ENCODE results near the gene FBXW4. TPM values are rescaled to one million over a fixed set of nuclear protein-coding genes. Genes with fewer than 3 reads are reported as not detected.

The FBXW4 gene
- total RNA-seq, 2 experiments from 2014 or later: 43.1 to 60.9 TPM

- Histone ChIP-seq H3K79me2 (ENCODE audit: insufficient read depth, low read depth, low read length) (no peaks in the 10 kb centered on the region), H3K4me1 (ENCODE audit: insufficient read depth, low read length, poor library complexity, severe bottlenecking) (peaks cover 20% of the 10 kb centered on the region), H3K36me3 (ENCODE audit: insufficient read depth, low read length) (peaks cover 49% of the 10 kb centered on the region; the same call in 1 of the 2 replicates), H3K9me3 (ENCODE audit: low read length) (no peaks in the 10 kb centered on the region), H3K9me2 (ENCODE audit: insufficient read depth, low read length) (no peaks in the 10 kb centered on the region), H4K20me1 (ENCODE audit: insufficient read depth, low read length) (no peaks in the 10 kb centered on the region), H3K4me3 (ENCODE audit: low read depth, low read length, poor library complexity, severe bottlenecking) (no peak overlapping the region), H2AFZ (ENCODE audit: low read length) (no peak overlapping the region), H3K27ac (ENCODE audit: low read depth, low read length, poor library complexity, severe bottlenecking) (no peak overlapping the region), H3K4me2 (ENCODE audit: low read length) (no peak overlapping the region)
- ChIA-PET CTCF (ENCODE audit: unreplicated experiment) (no interaction called here), POLR2A (no interaction called here)
- no TSS peak for BruUV-seq (replicated peaks)
- intact Hi-C loops (cut with micrococcal nuclease; ENCODE audit: unreplicated experiment): no loop called here
- no peak for TF ChIP-seq CTCF (conservative IDR thresholded peaks at IDR 0.05; ENCODE audit: low read length)
- no peak for TF ChIP-seq EZH2phosphoT487 (IDR thresholded peaks at IDR 0.05; ENCODE audit: borderline replicate concordance, low read depth, low read length)
- DNase-seq (ENCODE audit: low spot score): peak; percentile 36
Observed at GRCh38 chr10:101611096-101611905, 83.7 kb downstream of the FBXW4 start.

- Histone ChIP-seq H3K4me1 (ENCODE audit: insufficient read depth, low read length, poor library complexity, severe bottlenecking) (peaks cover 6% of the 10 kb centered on the region), H3K4me2 (ENCODE audit: low read length) (no peak overlapping the region), H3K79me2 (ENCODE audit: insufficient read depth, low read depth, low read length) (no peaks in the 10 kb centered on the region), H3K27ac (ENCODE audit: low read depth, low read length, poor library complexity, severe bottlenecking) (no peak overlapping the region), H3K4me3 (ENCODE audit: low read depth, low read length, poor library complexity, severe bottlenecking) (no peak overlapping the region), H3K36me3 (ENCODE audit: insufficient read depth, low read length) (peaks cover 43% of the 10 kb centered on the region; the same call in 1 of the 2 replicates), H2AFZ (ENCODE audit: low read length) (no peak overlapping the region), H3K9me2 (ENCODE audit: insufficient read depth, low read length) (no peaks in the 10 kb centered on the region), H3K9me3 (ENCODE audit: low read length) (no peaks in the 10 kb centered on the region), H4K20me1 (ENCODE audit: insufficient read depth, low read length) (no peaks in the 10 kb centered on the region)
- TF ChIP-seq EZH2phosphoT487 (IDR thresholded peaks at IDR 0.05; ENCODE audit: borderline replicate concordance, low read depth, low read length) (no peak), CTCF (conservative IDR thresholded peaks at IDR 0.05; ENCODE audit: low read length) (no peak)
- ChIA-PET CTCF (ENCODE audit: unreplicated experiment) (no interaction called here), POLR2A (no interaction called here)
- intact Hi-C loops (cut with micrococcal nuclease; ENCODE audit: unreplicated experiment): no loop called here
- no peak for DNase-seq (ENCODE audit: low spot score)
- BruUV-seq (replicated peaks): no TSS peak
Observed at GRCh38 chr10:101609481-101609880, 85.5 kb downstream of the FBXW4 start.

- H3K9me2 ChIP-seq (ENCODE audit: insufficient read depth, low read length): no peaks in the 10 kb centered on the region
- intact Hi-C loops (cut with micrococcal nuclease; ENCODE audit: unreplicated experiment): no loop called here
- H3K4me1 ChIP-seq (ENCODE audit: insufficient read depth, low read length, poor library complexity, severe bottlenecking): peaks cover 6% of the 10 kb centered on the region
- no peaks in the 10 kb centered on the region for H4K20me1 ChIP-seq (ENCODE audit: insufficient read depth, low read length)
- H3K79me2 ChIP-seq (ENCODE audit: insufficient read depth, low read depth, low read length): no peaks in the 10 kb centered on the region
- H3K27ac ChIP-seq (ENCODE audit: low read depth, low read length, poor library complexity, severe bottlenecking): no peak overlapping the region
- H3K4me3 ChIP-seq (ENCODE audit: low read depth, low read length, poor library complexity, severe bottlenecking): no peak overlapping the region
- no peak overlapping the region for H3K4me2 ChIP-seq (ENCODE audit: low read length)
- H3K9me3 ChIP-seq (ENCODE audit: low read length): no peaks in the 10 kb centered on the region
- TF ChIP-seq EZH2phosphoT487 (IDR thresholded peaks at IDR 0.05; ENCODE audit: borderline replicate concordance, low read depth, low read length) (no peak), CTCF (conservative IDR thresholded peaks at IDR 0.05; ENCODE audit: low read length) (no peak)
- POLR2A ChIA-PET: no interaction called here
- no peak overlapping the region for H2AFZ ChIP-seq (ENCODE audit: low read length)
- peaks cover 42% of the 10 kb centered on the region; the same call in 1 of the 2 replicates for H3K36me3 ChIP-seq (ENCODE audit: insufficient read depth, low read length)
- CTCF ChIA-PET (ENCODE audit: unreplicated experiment): no interaction called here
- BruUV-seq (replicated peaks): no TSS peak
- no peak for DNase-seq (ENCODE audit: low spot score)
Observed at GRCh38 chr10:101607124-101607523, 87.8 kb downstream of the FBXW4 start.
